HepG2 (cell line): ENCODE measurements around the gene PCP4. TPM values are rescaled to one million over a fixed set of nuclear protein-coding genes. Genes with fewer than 3 reads are reported as not detected.

Experiments used
- ATAC-seq: fragments of 200-7000 bp; cut with Tn5 transposase; 3 replicates; pipeline ENCODE4 v1.9.1; 2020; ENCODE audit warnings: mild to moderate bottlenecking, moderate library complexity
- BruUV-seq: library from RNA; stranded (reverse); fragments of 400-500 nt; replicated peaks from 2 replicates; lab custom pipeline; 2021; lab: Mats Ljungman, UMichigan
- CTCF ChIA-PET: fragments of 300-600 bp; formaldehyde crosslinking; extraction: SDS; loops from one replicate; lab custom pipeline; 2021; ENCODE audit warnings: low total read pairs, inconsistent platforms, low intra/inter-chr PET ratio; lab: Yijun Ruan, JAX
- POLR2A ChIA-PET: fragments of 350-600 bp; sonication (Branson Sonifier 250); formaldehyde crosslinking; loops from one replicate; lab custom pipeline; 2020; ENCODE audit warnings: antibody characterized with exemption, inconsistent platforms; lab: Yijun Ruan, JAX
- DNase-seq: peaks from one replicate; pipeline ENCODE4 v3.0.0-alpha.2; 2015; ENCODE audit warnings: low spot score
- FAIRE-seq: peaks from 3 replicates; lab custom pipeline; 2011; peaks lifted over from hg19 to GRCh38; lab: Jason Lieb, UNC
- H2AFZ ChIP-seq: one replicate; pipeline ENCODE4 v1.6.1; 2011; ENCODE audit warnings: low read length, inconsistent platforms
- H3K27ac ChIP-seq: fragments of 300-600 bp; 3 replicates; pipeline ENCODE4 v1.8.0; 2011; ENCODE audit warnings: mixed run types, mild to moderate bottlenecking, mixed read lengths, low read length, inconsistent platforms; ENCODE audit not compliant: insufficient read depth; ENCODE audit errors: extremely low read length
- H3K27me3 ChIP-seq, 2 experiments: fragments of 200-600 bp in 1 of 2; 2 replicates in 1 of 2; 3 replicates in 1 of 2; pipeline versions ENCODE4 v1.6.0 to v1.8.0; 2011; ENCODE audit warnings: low read length in 2 of 2, mild to moderate bottlenecking in 2 of 2, moderate library complexity in 2 of 2, inconsistent platforms in 1 of 2; ENCODE audit not compliant: insufficient read depth in 2 of 2, control insufficient read depth in 1 of 2
- H3K36me3 ChIP-seq, 2 experiments: fragments of 200-600 bp in 1 of 2; replicated peaks in 1 of 2; 2 replicates in 1 of 2; 3 replicates in 1 of 2; pipeline versions ENCODE4 v1.5.1 to v1.8.0; 2011; ENCODE audit warnings: low read length in 2 of 2, inconsistent platforms in 1 of 2; ENCODE audit not compliant: insufficient read depth in 2 of 2, control insufficient read depth in 1 of 2
- H3K4me1 ChIP-seq: 2 replicates; pipeline ENCODE4 v1.5.1; 2012; ENCODE audit warnings: low read length, inconsistent platforms; ENCODE audit not compliant: insufficient read depth
- H3K4me2 ChIP-seq: 2 replicates; pipeline ENCODE4 v1.6.0; 2011; ENCODE audit warnings: low read depth, low read length, inconsistent platforms
- H3K4me3 ChIP-seq, 3 experiments: fragments of 200-600 bp in 1 of 3; sonication (generic), shearing (Covaris generic) in 1 of 3; replicated peaks in 1 of 3; 2 replicates each; pipeline ENCODE4 v1.5.1; 2011 to 2016; ENCODE audit warnings: low read length in 3 of 3, inconsistent platforms in 2 of 3, low read depth in 2 of 3, mild to moderate bottlenecking in 2 of 3, control low read depth in 1 of 3, mixed read lengths in 1 of 3; ENCODE audit not compliant: insufficient read depth in 1 of 3
- H3K79me2 ChIP-seq: one replicate; pipeline ENCODE4 v1.6.1; 2011; ENCODE audit warnings: low read length, inconsistent platforms; ENCODE audit not compliant: insufficient read depth
- H3K9ac ChIP-seq: 2 replicates; pipeline ENCODE4 v1.6.0; 2011; ENCODE audit warnings: mild to moderate bottlenecking, low read depth, low read length, inconsistent platforms; ENCODE audit not compliant: insufficient read depth
- H3K9me3 ChIP-seq: 2 replicates; pipeline ENCODE4 v1.5.1; 2012; ENCODE audit warnings: mild to moderate bottlenecking, low read length
- H4K20me1 ChIP-seq: 2 replicates; pipeline ENCODE4 v1.6.0; 2011; ENCODE audit warnings: inconsistent platforms, mild to moderate bottlenecking, low read length, moderate library complexity; ENCODE audit not compliant: insufficient read depth
- ARNT ChIP-seq: fragments of 450-650 bp; IDR thresholded peaks from 2 replicates; pipeline ENCODE4 v1.6.1; 2017
- CREB3 ChIP-seq: sonication (generic); formaldehyde crosslinking; IDR thresholded peaks from 2 replicates; pipeline ENCODE4 v1.5.0; 2020; ENCODE audit warnings: missing genetic modification reagents
- EED ChIP-seq: sonication (generic); formaldehyde crosslinking; IDR thresholded peaks from 2 replicates; pipeline ENCODE4 v1.5.0; 2020; ENCODE audit warnings: mild to moderate bottlenecking, missing genetic modification reagents
- ELF4 ChIP-seq: sonication (generic); formaldehyde crosslinking; IDR thresholded peaks from 2 replicates; pipeline ENCODE4 v1.5.0; 2020; ENCODE audit warnings: missing genetic modification reagents, mild to moderate bottlenecking, moderate library complexity, borderline replicate concordance
- FIP1L1 ChIP-seq: fragments of 200-400 bp; formaldehyde crosslinking; IDR thresholded peaks from 2 replicates; pipeline ENCODE4 v1.6.1; 2018; ENCODE audit warnings: low read depth, mild to moderate bottlenecking, low read length, moderate library complexity, borderline replicate concordance; ENCODE audit not compliant: insufficient read depth
- KMT2A ChIP-seq: sonication (generic); formaldehyde crosslinking; IDR thresholded peaks from 2 replicates; pipeline ENCODE4 v1.4.0; 2020; ENCODE audit warnings: missing genetic modification reagents
- SOX13 ChIP-seq, 3 experiments: fragments of 450-650 bp in 1 of 3; sonication (generic) in 1 of 3; formaldehyde crosslinking in 1 of 3; IDR thresholded peaks in 2 of 3; conservative IDR thresholded peaks in 1 of 3; 2 replicates each; pipeline versions ENCODE4 v1.5.0 to v1.6.1; 2016 to 2020; ENCODE audit warnings: antibody characterized with exemption in 1 of 3, mild to moderate bottlenecking in 1 of 3, missing compliant biosample characterization in 1 of 3, missing genetic modification reagents in 1 of 3, moderate library complexity in 1 of 3
- ZBTB26 ChIP-seq: IDR thresholded peaks from 2 replicates; pipeline ENCODE4 v1.6.1; 2016; ENCODE audit warnings: missing compliant biosample characterization, missing genetic modification reagents, borderline replicate concordance
- ZBTB33 ChIP-seq: sonication (generic); formaldehyde crosslinking; IDR thresholded peaks from 2 replicates; pipeline ENCODE4 v1.4.0; 2020; ENCODE audit warnings: missing genetic modification reagents
- ZMAT3 ChIP-seq: sonication (generic); formaldehyde crosslinking; conservative IDR thresholded peaks from 2 replicates; pipeline ENCODE4 v1.7.0; 2021; ENCODE audit warnings: missing genetic modification reagents
- ZMYM4 ChIP-seq: sonication (generic); formaldehyde crosslinking; IDR thresholded peaks from 2 replicates; pipeline ENCODE4 v1.8.1; 2023; ENCODE audit warnings: mild to moderate bottlenecking, missing genetic modification reagents
- ZNF205 ChIP-seq: IDR thresholded peaks from 2 replicates; pipeline ENCODE4 v1.6.1; 2018; ENCODE audit warnings: missing biosample characterization, missing genetic modification reagents
- ZNF296 ChIP-seq: sonication (generic); formaldehyde crosslinking; conservative IDR thresholded peaks from 2 replicates; pipeline ENCODE4 v1.5.0; 2020; ENCODE audit warnings: mild to moderate bottlenecking, missing genetic modification reagents
- ZNF432 ChIP-seq: sonication (generic); formaldehyde crosslinking; IDR thresholded peaks from 2 replicates; pipeline ENCODE4 v1.5.0; 2020; ENCODE audit warnings: missing genetic modification reagents, mild to moderate bottlenecking, borderline replicate concordance
- ZNF547 ChIP-seq: sonication (generic); formaldehyde crosslinking; IDR thresholded peaks from 2 replicates; pipeline ENCODE4 v1.5.1; 2020; ENCODE audit warnings: mild to moderate bottlenecking, missing genetic modification reagents
- ZNF710 ChIP-seq: sonication (generic); formaldehyde crosslinking; IDR thresholded peaks from 2 replicates; pipeline ENCODE4 v1.5.0; 2020; ENCODE audit warnings: mild to moderate bottlenecking, missing genetic modification reagents, borderline replicate concordance
- ZNF83 ChIP-seq: sonication (generic); formaldehyde crosslinking; IDR thresholded peaks from 2 replicates; pipeline ENCODE4 v1.4.0; 2020; ENCODE audit warnings: missing genetic modification reagents, mild to moderate bottlenecking, borderline replicate concordance
- WGBS: methylation state at CpG from one replicate; pipeline ENCODE4 v1.1.6; 2017; ENCODE audit warnings: low lambda C conversion rate; 5-methylcytosine and 5-hydroxymethylcytosine counted together
- in situ Hi-C: cut with HindIII; loops from 2 replicates; pipeline ENCODE4 v1.10.0; 2017; ENCODE audit warnings: low pct_unique_long_range_greater_than_20kb; ENCODE audit not compliant: extremely low pct_ligation_motif_present
- intact Hi-C: fragments of 100-400 bp; cut with micrococcal nuclease; formaldehyde crosslinking; loops from one replicate; pipeline ENCODE4 v1.10.0; 2022; ENCODE audit not compliant: unreplicated experiment
- polyA plus RNA-seq, 8 experiments: library from polyadenylated mRNA; depleted of rRNA in 3 of 8; stranded (reverse) in 7 of 8; unstranded in 1 of 8; fragments of >200 nt; fragmentation: Illumina TruSeq in 4 of 8; extraction: Trizol in 4 of 8; gene quantifications; 2 replicates each; pipeline versions ENCODE4 v1.2.1 to v1.2.3, GENCODE V29; 2011 to 2016; ENCODE audit warnings: low read depth in 4 of 8, missing spikeins in 1 of 8, mixed read lengths in 1 of 8; ENCODE audit not compliant: insufficient read depth in 1 of 8
- total RNA-seq, 5 experiments: library from RNA; depleted of rRNA; stranded (reverse); fragments of >200 nt; fragmentation: Illumina TruSeq; extraction: Trizol; gene quantifications; 2 replicates each; pipeline ENCODE4 v1.2.3, GENCODE V29; 2016; ENCODE audit warnings: low read depth in 1 of 5

Gene PCP4
- total and polyA plus RNA-seq, 2 of the 13 experiments (the other 11 are each of a cell fraction or from before 2014, with no cell fraction given): not detected

DNA sequence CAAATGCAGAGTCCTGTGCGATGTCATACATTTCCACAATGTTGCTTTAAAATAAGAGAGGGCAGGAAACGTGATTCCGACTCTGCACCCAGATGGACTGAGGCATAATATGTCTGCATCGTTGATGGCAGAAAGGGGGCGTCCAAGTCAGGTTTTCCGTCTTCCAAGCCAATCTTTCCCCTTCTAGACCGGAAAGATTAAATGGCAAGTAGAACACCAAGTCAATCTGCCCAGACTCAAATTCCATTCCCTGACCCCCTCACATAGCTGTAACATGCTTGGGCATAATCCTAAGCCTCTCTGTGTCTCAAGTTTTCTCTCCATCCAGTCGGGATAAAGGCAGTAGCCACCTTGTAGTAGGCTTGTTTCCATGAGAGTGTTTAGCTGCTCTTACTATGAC lies 14.4 kb downstream of the PCP4 start (continued):
- no peak for TF ChIP-seq ZMYM4 (CRISPR knock-in tag)
- TF ChIP-seq ZBTB33 (CRISPR knock-in tag): no peak
- TF ChIP-seq ARNT: no peak
- no peak for TF ChIP-seq ZNF83
- TF ChIP-seq ZNF547 (CRISPR knock-in tag): no peak
- TF ChIP-seq KMT2A (CRISPR knock-in tag): no peak
- no peak for TF ChIP-seq SOX13 (IDR thresholded peaks at IDR 0.05)
- TF ChIP-seq SOX13 (CRISPR knock-in tag; conservative IDR thresholded peaks at IDR 0.05 in 1 of 2, IDR thresholded peaks at IDR 0.05 in 1 of 2): no peak

- ChIA-PET POLR2A (no interaction called here), CTCF (no interaction called here)
- no peak for TF ChIP-seq ELF4 (CRISPR knock-in tag)
- TF ChIP-seq ZBTB26 (CRISPR knock-in tag): no peak
- TF ChIP-seq ZNF296 (CRISPR knock-in tag): no peak
- no peak for TF ChIP-seq ZMAT3 (CRISPR knock-in tag)
- TF ChIP-seq ZNF710 (CRISPR knock-in tag): no peak
- no peak for TF ChIP-seq ZNF205 (CRISPR knock-in tag)
- no peak for TF ChIP-seq ZNF432
- no peak for TF ChIP-seq ZNF547 (CRISPR knock-in tag)
- no peak for TF ChIP-seq EED (CRISPR knock-in tag)
- TF ChIP-seq CREB3: no peak
- TF ChIP-seq FIP1L1: no peak
These were observed 15.1 kb downstream of the PCP4 start for GRCh38 chr21:39882151-39882838.

More at GRCh38 chr21:39882151-39882838, 15.1 kb downstream of the PCP4 start:
- ATAC-seq (no peak), DNase-seq (no peak), FAIRE-seq (no peak)
- Histone ChIP-seq H3K9me3 (peaks cover 87% of the 10 kb centered on the region), H4K20me1 (no peaks in the 10 kb centered on the region), H3K4me1 (no peaks in the 10 kb centered on the region), H2AFZ (no peak overlapping the region), H3K79me2 (no peaks in the 10 kb centered on the region), H3K9ac (no peak overlapping the region), H3K27ac (no peak overlapping the region), H3K4me3 (no peak overlapping the region), H3K36me3 (no peaks in the 10 kb centered on the region), H3K4me2 (no peak overlapping the region), H3K27me3 (no peaks in the 10 kb centered on the region)
- intact Hi-C loops: no loop called here
- no TSS peak for BruUV-seq
- 48% methylated on average over 11 of the region's 13 CpGs for WGBS
- in situ Hi-C loops: no loop called here
